Limb (tissue), 2 donors: ENCODE data around the gene CDCA5.
"Not testable (repeated sequence)": the region's sequence is repeated elsewhere in the genome, so short reads cannot be mapped to it uniquely, and the experiment has no call there.

Source experiments
- DNase-seq, 2 donors: peaks; one replicate each; pipeline ENCODE4 v3.0.0-alpha.2; 2016; ENCODE audit errors: extremely low spot score in 2 of 2

Gene CDCA5

GRCh38 chr11:65119670-65119995 is 35.8 kb upstream of the CDCA5 start:
- DNase-seq, result no peak

DNA sequence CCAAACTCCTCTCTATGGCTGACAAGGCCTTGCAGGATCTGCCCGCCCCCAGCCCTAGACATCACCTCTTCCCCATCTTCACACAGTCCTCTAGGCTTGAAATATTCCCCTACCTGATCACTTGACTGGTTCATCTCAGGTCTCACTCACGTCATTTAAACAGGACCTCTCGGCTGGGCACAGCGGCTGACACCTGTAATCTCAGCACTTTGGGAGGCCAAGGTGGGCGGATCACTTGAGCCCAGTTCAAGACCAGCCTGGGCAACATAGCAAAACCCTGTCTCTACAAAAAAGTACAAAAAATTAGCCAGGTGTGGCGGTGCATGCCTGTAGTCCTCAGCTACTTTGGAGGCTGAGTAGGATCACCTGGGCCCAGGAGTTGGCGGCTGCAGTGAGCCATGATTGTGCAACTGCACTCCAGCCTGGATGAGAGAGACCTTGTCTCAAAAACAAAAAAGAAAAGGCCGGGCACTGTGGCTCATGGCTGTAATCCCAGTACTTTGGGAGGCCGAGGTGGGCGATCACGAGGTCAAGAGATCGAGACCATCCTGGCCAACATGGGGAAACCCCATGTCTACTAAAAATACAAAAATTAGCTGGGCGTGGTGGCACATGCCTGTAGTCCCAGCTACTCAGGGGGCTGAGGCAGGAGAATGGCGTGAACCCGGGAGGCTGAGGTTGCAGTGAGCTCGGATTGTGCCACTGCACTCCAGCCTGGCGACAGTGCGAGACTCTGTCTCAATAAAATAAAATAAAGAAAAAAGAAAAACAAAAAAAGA is 35.2 kb upstream of the CDCA5 start:
- not testable (repeated sequence) for DNase-seq

- no peak for DNase-seq
These were observed 34.4 kb upstream of the CDCA5 start for GRCh38 chr11:65118097-65118837.

DNA sequence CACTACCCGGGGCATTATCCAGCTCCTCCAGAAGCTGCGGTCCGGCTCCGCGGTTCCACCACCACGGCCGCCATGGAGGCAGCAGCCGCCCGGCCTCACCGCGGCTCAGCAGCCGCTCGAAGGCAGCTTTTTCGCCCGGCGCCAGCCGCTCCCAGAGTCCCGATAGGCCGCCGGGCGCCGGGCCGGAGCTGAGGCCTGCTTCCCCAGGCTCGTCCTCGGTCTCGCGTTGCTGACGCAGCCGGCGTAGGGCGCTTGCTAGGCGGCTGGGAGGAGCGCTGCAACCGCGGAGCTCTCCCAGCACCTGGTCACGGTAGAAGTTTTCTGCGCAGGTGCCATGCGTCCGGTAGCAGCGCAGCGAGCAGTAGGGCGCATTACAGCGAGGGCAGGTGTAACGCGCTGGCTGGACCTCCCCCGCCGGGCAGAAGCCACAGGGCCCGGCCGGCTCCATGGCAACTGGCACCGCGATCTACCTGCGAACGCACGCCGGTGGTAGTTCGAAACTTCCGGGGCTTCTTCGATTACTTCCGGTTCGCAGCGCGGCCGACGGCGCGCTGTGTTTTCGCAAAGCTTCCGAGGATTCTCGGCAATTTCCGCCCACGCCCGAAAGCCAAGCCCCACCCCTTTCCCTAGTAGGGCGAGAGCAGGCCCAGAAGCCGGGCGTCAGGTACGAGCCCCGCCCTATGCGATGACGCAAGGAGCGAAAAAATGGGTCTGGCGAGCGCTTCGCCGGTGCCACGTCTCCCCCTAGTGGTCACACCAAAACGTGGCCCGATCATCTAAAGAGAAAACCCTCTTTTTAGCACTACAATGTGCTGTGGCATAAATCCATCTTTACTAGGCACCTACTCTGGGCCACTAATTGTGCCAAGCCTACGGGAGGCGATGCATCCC is 33.6 kb upstream of the CDCA5 start, which contains the start of gene ZNHIT2:
ZNHIT2 (minus strand) TSS at position 496 of the 891 bp plus-strand sequence; CDS start at position 448, 48 bp downstream.
- peak; percentile 99 for DNase-seq

- no peak for DNase-seq
These were observed 32.7 kb upstream of the CDCA5 start for GRCh38 chr11:65116370-65117205.

- DNase-seq, result no peak
These were observed 31.7 kb upstream of the CDCA5 start for GRCh38 chr11:65115361-65116082.

- no peak for DNase-seq
These were observed 30.8 kb upstream of the CDCA5 start for GRCh38 chr11:65114538-65115171.

DNA sequence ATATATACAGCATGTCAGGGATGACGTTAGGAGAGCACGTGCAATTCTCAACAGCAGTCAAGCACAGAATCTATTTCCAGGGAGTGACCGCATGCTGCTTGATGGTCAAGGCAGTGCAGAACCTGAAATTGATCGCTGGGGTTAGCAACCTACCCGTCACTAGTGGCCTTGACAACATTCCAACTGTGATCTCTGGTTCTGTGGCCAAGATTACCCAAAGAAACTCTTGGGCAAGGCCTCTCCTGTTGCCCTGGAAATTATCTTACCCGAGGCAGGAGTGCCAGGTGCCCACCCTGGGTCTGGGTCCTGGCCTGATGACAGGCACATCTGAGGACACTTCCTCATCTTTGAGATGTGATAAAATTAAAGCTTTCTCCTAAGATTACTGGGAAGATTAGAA is 30.0 kb upstream of the CDCA5 start:
- no peak for DNase-seq

- no peak for DNase-seq
These were observed 29.5 kb upstream of the CDCA5 start for GRCh38 chr11:65113361-65113756.

- DNase-seq, result peak in 1 of 2 donors; percentile 81
These were observed 28.9 kb upstream of the CDCA5 start for GRCh38 chr11:65112546-65113360.

DNA sequence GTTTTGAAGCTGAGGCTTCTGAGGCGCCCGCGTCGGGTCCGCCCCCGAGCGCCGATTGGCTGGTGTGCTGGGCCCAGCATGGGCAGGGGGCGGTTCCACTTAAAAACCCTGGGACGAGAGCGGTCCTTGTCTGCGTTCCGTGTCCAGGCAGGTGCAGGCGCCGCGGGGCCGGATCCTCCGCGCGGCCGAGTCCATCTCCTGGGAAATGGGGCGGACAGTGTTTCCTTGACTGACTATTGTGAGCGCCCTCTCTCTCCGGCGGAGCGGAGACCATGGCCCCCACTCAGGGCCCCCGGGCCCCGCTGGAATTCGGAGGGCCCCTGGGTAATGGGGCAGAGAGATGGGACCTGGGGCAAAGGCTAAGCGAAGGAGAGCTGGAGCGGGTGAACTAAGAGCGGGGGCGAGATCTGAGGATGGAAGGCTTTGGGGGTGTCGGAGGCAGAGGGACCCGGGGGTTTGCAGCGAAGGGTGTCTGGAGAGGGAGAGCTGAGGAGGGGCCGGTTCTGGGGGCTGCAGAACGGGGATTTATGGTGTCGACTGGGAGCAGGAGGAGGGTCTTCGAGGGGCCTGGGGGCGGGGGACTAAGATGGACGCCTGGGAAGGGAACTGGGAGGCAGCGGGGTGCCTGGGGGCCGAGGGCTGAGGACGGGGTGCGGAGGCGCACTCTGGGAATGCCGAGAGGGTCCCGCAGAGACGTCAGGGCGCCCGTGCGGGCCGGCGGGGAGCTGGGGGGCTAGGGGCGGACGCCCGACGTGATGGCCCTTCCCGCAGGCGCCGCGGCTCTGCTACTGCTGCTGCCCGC is 28.1 kb upstream of the CDCA5 start, which contains the start of gene TM7SF2:
TM7SF2 (plus strand) TSS at position 129 of the 802 bp plus-strand sequence; CDS start at position 273, 144 bp downstream.
- DNase-seq, result peak; percentile 85 to 93

- no peak for DNase-seq
These were observed 27.4 kb upstream of the CDCA5 start for GRCh38 chr11:65111159-65111743.

GRCh38 chr11:65110354-65110861 is 26.6 kb upstream of the CDCA5 start:
- peak; percentile 82 to 94 for DNase-seq

GRCh38 chr11:65109231-65110198 is 25.7 kb upstream of the CDCA5 start:
- DNase-seq, result no peak

GRCh38 chr11:65108469-65109123 is 24.8 kb upstream of the CDCA5 start:
- DNase-seq, result no peak
